ACC112 (cell line): Measurements from ENCODE around the gene NT5C1B.

Source experiments
- H2AFZ ChIP-seq: fragments of 200-600 bp; sonication (generic); one replicate; pipeline ENCODE4 v1.6.0; 2017; ENCODE audit warnings: antibody characterized with exemption, low read length; ENCODE audit not compliant: unreplicated experiment
- H3K27ac ChIP-seq: fragments of 200-600 bp; sonication (generic); 2 replicates; pipeline ENCODE4 v1.5.1; 2014; ENCODE audit warnings: low read depth, mild to moderate bottlenecking, antibody characterized with exemption, low read length, moderate library complexity
- H3K27me3 ChIP-seq: fragments of 200-600 bp; sonication (generic); 2 replicates; pipeline ENCODE4 v1.6.1; 2014; ENCODE audit warnings: mild to moderate bottlenecking, antibody characterized with exemption, low read length, moderate library complexity, mixed read lengths; ENCODE audit not compliant: insufficient read depth
- H3K36me3 ChIP-seq: fragments of 200-600 bp; sonication (generic); 2 replicates; pipeline ENCODE4 v1.6.1; 2016; ENCODE audit warnings: mild to moderate bottlenecking, antibody characterized with exemption, low read length, moderate library complexity, mixed read lengths; ENCODE audit not compliant: insufficient read depth
- H3K4me1 ChIP-seq: fragments of 200-600 bp; sonication (generic); one replicate; pipeline ENCODE4 v1.6.1; 2016; ENCODE audit warnings: low read length, mixed read lengths; ENCODE audit not compliant: insufficient read depth, unreplicated experiment, control insufficient read depth
- H3K4me3 ChIP-seq: fragments of 200-600 bp; sonication (generic); 2 replicates; pipeline ENCODE4 v1.5.1; 2014; ENCODE audit warnings: mild to moderate bottlenecking, low read depth, low read length
- H3K79me2 ChIP-seq: fragments of 200-600 bp; sonication (generic); one replicate; pipeline ENCODE4 v1.6.0; 2016; ENCODE audit warnings: low read length; ENCODE audit not compliant: control insufficient read depth, unreplicated experiment, insufficient read depth

Gene NT5C1B

GRCh38 chr2:18536100-18536499, 53.3 kb downstream of the NT5C1B start:
- Histone ChIP-seq H3K4me1 (no peaks in the 10 kb centered on the region), H3K27ac (no peak overlapping the region), H3K4me3 (no peak overlapping the region), H3K27me3 (no peaks in the 10 kb centered on the region), H3K79me2 (no peaks in the 10 kb centered on the region), H2AFZ (no peak overlapping the region), H3K36me3 (no peaks in the 10 kb centered on the region)

- Histone ChIP-seq H3K4me1 (no peaks in the 10 kb centered on the region), H3K27me3 (no peaks in the 10 kb centered on the region), H3K79me2 (no peaks in the 10 kb centered on the region), H3K36me3 (no peaks in the 10 kb centered on the region), H3K4me3 (no peak overlapping the region), H3K27ac (no peak overlapping the region), H2AFZ (no peak overlapping the region)
These were observed 58.2 kb downstream of the NT5C1B start for GRCh38 chr2:18531194-18531593.

DNA sequence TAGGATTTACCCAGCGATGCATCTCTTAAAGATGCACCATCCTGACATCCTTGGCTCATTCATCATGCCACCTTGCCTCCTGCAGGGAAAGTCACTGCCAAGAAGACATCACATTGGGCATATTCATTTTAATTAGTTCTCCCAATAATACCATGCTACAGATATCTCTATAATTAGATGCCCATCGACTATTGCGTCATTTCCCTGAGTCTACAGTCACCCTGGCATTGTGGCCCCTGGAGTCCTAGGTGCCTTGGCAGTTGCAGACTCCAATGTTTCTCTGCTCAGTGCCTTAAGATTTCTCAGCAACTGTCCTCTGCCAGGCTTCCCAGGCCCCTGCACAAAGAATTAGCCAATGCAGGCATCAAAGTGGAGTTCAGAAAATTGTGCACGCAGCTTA, 61.5 kb downstream of the NT5C1B start:
- Histone ChIP-seq H3K27me3 (no peaks in the 10 kb centered on the region), H2AFZ (no peak overlapping the region), H3K4me3 (no peak overlapping the region), H3K79me2 (no peaks in the 10 kb centered on the region), H3K4me1 (peaks cover under 1% of the 10 kb centered on the region), H3K27ac (no peak overlapping the region), H3K36me3 (no peaks in the 10 kb centered on the region)

DNA sequence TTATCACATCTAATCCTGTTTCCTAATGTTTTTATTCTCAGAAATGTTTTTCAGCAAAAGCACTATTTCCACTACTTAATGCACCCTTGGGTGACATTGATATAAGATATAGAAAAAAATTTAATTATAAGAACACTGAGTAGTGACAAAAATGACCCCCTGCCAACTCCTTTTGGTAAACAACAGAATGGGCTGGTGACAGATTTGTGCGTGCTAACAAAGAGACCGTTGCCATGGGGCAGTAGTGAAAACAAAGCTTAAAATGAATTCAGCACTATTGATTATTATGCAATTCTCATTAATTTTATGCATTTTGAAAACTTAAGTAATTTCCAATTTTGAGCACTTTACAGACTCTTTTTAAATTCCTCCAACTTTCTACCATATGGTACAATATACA, 62.0 kb downstream of the NT5C1B start:
- no peak overlapping the region for H2AFZ ChIP-seq
- H3K4me1 ChIP-seq: peaks cover 4% of the 10 kb centered on the region
- no peak overlapping the region for H3K27ac ChIP-seq
- H3K36me3 ChIP-seq: no peaks in the 10 kb centered on the region
- no peaks in the 10 kb centered on the region for H3K27me3 ChIP-seq
- no peaks in the 10 kb centered on the region for H3K79me2 ChIP-seq
- no peak overlapping the region for H3K4me3 ChIP-seq

- no peaks in the 10 kb centered on the region for H3K36me3 ChIP-seq
- no peak overlapping the region for H3K4me3 ChIP-seq
- H3K27ac ChIP-seq: no peak overlapping the region
- H2AFZ ChIP-seq: peak overlapping the region; percentile 11
- H3K79me2 ChIP-seq: no peaks in the 10 kb centered on the region
- peaks cover 4% of the 10 kb centered on the region for H3K4me1 ChIP-seq
- H3K27me3 ChIP-seq: no peaks in the 10 kb centered on the region
These were observed 62.9 kb downstream of the NT5C1B start for GRCh38 chr2:18526429-18526828.

DNA sequence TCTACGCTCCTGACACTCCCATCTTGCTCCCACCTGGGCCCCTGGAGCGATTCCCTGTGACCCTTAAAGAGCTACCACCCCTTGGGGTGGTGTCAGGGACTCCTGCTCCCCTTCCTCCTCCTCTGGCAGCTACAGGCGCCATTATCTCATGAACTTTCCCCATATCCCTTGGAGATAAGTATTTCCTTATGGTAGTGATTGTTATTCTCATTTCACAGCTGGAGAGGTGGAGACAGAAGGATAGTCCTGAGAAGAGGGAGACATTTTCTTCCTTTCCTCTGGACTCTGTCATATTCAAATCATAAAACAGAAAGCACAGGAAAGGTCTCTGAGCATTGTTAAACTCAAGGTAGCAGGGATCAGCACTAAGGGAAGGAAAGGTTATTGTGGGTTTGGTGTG, 63.5 kb downstream of the NT5C1B start:
- H3K27me3 ChIP-seq: no peaks in the 10 kb centered on the region
- no peak overlapping the region for H2AFZ ChIP-seq
- peaks cover 5% of the 10 kb centered on the region for H3K4me1 ChIP-seq
- H3K4me3 ChIP-seq: no peak overlapping the region
- no peaks in the 10 kb centered on the region for H3K36me3 ChIP-seq
- no peak overlapping the region for H3K27ac ChIP-seq
- no peaks in the 10 kb centered on the region for H3K79me2 ChIP-seq

DNA sequence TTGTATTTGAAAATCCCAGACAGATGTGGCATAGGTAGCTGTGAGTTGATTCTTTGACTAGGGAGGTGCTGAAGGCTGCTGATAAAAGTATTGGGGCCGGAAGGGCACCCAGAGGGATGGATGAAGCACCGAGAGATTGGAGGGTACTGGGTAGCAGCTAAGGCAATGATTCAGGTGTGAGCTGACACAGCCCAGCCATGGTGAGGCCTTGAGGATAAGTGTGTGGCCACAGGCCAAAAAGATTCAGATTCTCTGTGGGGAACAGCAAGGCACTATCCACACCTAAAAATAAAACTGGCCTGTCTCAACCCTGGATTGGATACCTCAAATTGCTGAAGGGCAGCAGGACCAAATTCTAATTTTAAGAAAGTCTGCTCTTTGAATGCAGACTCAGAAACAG, 64.1 kb downstream of the NT5C1B start:
- Histone ChIP-seq H3K4me1 (peaks cover 9% of the 10 kb centered on the region), H2AFZ (no peak overlapping the region), H3K36me3 (no peaks in the 10 kb centered on the region), H3K27ac (no peak overlapping the region), H3K27me3 (no peaks in the 10 kb centered on the region), H3K4me3 (no peak overlapping the region), H3K79me2 (no peaks in the 10 kb centered on the region)

GRCh38 chr2:18522484-18523146, 66.8 kb downstream of the NT5C1B start:
- Histone ChIP-seq H3K27me3 (no peaks in the 10 kb centered on the region), H2AFZ (no peak overlapping the region), H3K4me1 (peaks cover 33% of the 10 kb centered on the region), H3K4me3 (no peak overlapping the region), H3K27ac (no peak overlapping the region), H3K36me3 (no peaks in the 10 kb centered on the region), H3K79me2 (no peaks in the 10 kb centered on the region)

GRCh38 chr2:18520451-18521425, 68.6 kb downstream of the NT5C1B start:
- no peak overlapping the region for H3K4me3 ChIP-seq
- H3K27me3 ChIP-seq: no peaks in the 10 kb centered on the region
- peaks cover 38% of the 10 kb centered on the region for H3K4me1 ChIP-seq
- H3K27ac ChIP-seq: no peak overlapping the region
- no peaks in the 10 kb centered on the region for H3K36me3 ChIP-seq
- peak overlapping the region; percentile 61 for H2AFZ ChIP-seq
- no peaks in the 10 kb centered on the region for H3K79me2 ChIP-seq

DNA sequence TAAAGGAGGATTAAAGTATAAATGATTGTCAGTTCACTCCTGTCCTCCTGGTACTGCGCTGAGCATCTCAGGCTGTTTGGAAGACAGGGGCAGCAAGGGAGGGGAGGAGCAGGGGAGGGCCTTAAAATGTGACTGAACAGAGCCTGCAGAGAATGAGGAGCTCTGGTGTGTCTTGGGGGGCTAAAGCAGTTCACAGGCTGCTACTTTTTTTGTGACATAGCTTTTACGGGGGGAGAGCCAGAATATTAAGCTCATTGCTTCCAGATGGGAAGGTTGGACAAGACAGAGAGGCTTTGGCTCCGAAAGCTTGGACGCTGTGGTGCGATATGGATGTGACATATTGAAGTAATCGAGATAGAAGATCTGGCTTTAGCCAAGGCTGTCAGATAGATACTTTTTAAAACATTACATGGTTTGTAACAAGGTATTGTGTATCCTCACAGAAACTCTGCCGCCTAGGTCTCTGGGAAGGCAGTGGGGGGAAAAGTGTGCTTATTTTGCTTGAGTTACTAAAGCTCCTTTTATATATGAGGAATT, 69.4 kb downstream of the NT5C1B start:
- no peaks in the 10 kb centered on the region for H3K79me2 ChIP-seq
- no peaks in the 10 kb centered on the region for H3K27me3 ChIP-seq
- H3K4me3 ChIP-seq: no peak overlapping the region
- no peaks in the 10 kb centered on the region for H3K36me3 ChIP-seq
- peaks cover 45% of the 10 kb centered on the region for H3K4me1 ChIP-seq
- no peak overlapping the region for H3K27ac ChIP-seq
- peak overlapping the region; percentile 61 for H2AFZ ChIP-seq
